ENCODE results near the gene FCHSD2.

Gene FCHSD2

DNA sequence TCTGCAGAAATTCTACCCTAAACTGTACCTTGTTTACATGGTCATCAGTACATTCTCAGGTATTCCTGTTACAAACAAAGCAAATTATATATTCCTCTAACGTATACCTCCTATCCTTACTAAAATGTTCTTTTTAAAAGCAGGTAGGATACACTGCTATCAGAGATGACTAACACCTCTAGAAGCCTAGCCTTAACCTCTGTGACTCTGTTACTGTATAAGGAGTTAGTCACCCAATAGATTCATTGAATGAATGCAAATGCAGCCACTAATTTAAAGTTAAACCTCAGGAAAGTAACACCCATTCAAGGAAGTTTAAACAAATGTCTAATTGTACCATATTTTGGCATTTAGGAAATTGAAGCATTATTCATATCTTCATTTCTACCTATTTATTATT, 82.2 kb downstream of the FCHSD2 start:
- TF ChIP-seq REST (IDR thresholded peaks at IDR 0.05; ENCODE audit: insufficient read depth in 1 of 2, low read depth in 2 of 2, low read length in 2 of 2) (no peak), POLR2AphosphoS5 (IDR thresholded peaks at IDR 0.05; ENCODE audit: low read depth, low read length) (no peak), SIN3A (IDR thresholded peaks at IDR 0.05; ENCODE audit: borderline replicate concordance, insufficient read depth, low read length) (no peak), FOXP2 (optimal IDR thresholded peaks at IDR 0.05; ENCODE audit: borderline replicate concordance, extremely low read depth, extremely low read length, insufficient read depth) (no peak), TAF1 (IDR thresholded peaks at IDR 0.05; ENCODE audit: borderline replicate concordance, insufficient read depth, low read length) (no peak)

- no peak for TF ChIP-seq POLR2AphosphoS5 (IDR thresholded peaks at IDR 0.05; ENCODE audit: low read depth, low read length)
- no peak for TF ChIP-seq SIN3A (IDR thresholded peaks at IDR 0.05; ENCODE audit: borderline replicate concordance, insufficient read depth, low read length)
- no peak for TF ChIP-seq TAF1 (IDR thresholded peaks at IDR 0.05; ENCODE audit: borderline replicate concordance, insufficient read depth, low read length)
- no peak for TF ChIP-seq REST (IDR thresholded peaks at IDR 0.05; ENCODE audit: insufficient read depth in 1 of 2, low read depth in 2 of 2, low read length in 2 of 2)
- no peak for TF ChIP-seq FOXP2 (optimal IDR thresholded peaks at IDR 0.05; ENCODE audit: borderline replicate concordance, extremely low read depth, extremely low read length, insufficient read depth)
These were observed 83.0 kb downstream of the FCHSD2 start for GRCh38 chr11:73058989-73059674.

DNA sequence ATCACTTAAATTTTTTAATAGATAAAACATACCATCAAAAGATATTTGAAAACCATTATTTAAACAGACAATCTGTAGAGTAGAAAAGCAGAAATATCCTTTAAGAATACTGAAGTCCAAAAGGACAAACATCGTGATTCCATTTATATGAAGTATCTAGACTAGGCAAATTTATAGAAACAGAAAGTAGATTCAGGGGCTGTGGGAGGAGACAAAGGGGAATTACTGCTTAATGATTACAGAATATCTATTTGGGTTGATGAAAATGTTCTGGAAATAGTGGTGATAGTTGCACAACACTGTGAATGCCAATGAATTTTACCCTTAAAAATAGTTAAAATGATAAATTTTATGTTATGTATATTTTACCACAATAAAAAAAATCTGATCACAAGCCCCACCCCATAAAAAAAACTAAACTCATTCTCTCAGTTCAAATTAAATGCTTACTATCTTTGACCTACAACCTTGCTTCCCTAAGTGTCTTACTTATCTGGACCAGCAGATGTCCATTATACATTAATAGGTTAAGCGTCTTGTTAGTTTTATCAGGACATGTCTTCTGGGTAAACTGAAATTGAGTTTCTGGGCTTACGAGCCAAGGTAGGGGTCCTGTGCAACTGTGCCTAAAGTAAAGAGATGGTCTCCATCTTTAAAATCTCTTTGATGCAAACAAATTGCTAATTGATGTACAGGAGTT, 86.3 kb downstream of the FCHSD2 start:
- TF ChIP-seq FOXP2 (optimal IDR thresholded peaks at IDR 0.05; ENCODE audit: borderline replicate concordance, extremely low read depth, extremely low read length, insufficient read depth) (no peak), SIN3A (IDR thresholded peaks at IDR 0.05; ENCODE audit: borderline replicate concordance, insufficient read depth, low read length) (no peak), TAF1 (IDR thresholded peaks at IDR 0.05; ENCODE audit: borderline replicate concordance, insufficient read depth, low read length) (no peak)

GRCh38 chr11:73055002-73055401, 87.1 kb downstream of the FCHSD2 start:
- no peak for TF ChIP-seq SIN3A (IDR thresholded peaks at IDR 0.05; ENCODE audit: borderline replicate concordance, insufficient read depth, low read length)
- TF ChIP-seq REST (IDR thresholded peaks at IDR 0.05; ENCODE audit: insufficient read depth in 1 of 2, low read depth in 2 of 2, low read length in 2 of 2) = no peak
- TF ChIP-seq FOXP2 (optimal IDR thresholded peaks at IDR 0.05; ENCODE audit: borderline replicate concordance, extremely low read depth, extremely low read length, insufficient read depth) = no peak
- no peak for TF ChIP-seq POLR2AphosphoS5 (IDR thresholded peaks at IDR 0.05; ENCODE audit: low read depth, low read length)
- TF ChIP-seq TAF1 (IDR thresholded peaks at IDR 0.05; ENCODE audit: borderline replicate concordance, insufficient read depth, low read length) = no peak

DNA sequence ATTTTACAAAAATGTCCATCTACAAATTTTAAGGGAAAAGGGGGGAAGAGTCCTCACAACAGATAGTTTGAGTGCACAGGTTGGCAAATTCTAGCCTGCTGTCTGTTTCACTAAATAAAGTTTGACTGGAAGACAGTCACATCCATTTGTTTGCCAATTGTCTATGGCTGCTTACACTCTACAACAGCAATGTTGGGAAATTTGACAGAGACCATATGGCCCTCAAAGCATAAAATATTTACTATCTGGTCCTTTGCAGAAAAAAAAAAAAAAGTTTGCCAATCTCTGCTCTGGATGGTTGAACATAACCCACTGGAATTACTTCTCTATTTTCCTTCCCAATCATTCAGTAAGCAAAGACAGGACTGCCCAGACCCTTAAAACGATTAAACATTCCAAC, 88.2 kb downstream of the FCHSD2 start:
- TF ChIP-seq REST (IDR thresholded peaks at IDR 0.05; ENCODE audit: insufficient read depth in 1 of 2, low read depth in 2 of 2, low read length in 2 of 2) = no peak
- TF ChIP-seq SIN3A (IDR thresholded peaks at IDR 0.05; ENCODE audit: borderline replicate concordance, insufficient read depth, low read length) = no peak
- no peak for TF ChIP-seq TAF1 (IDR thresholded peaks at IDR 0.05; ENCODE audit: borderline replicate concordance, insufficient read depth, low read length)
- TF ChIP-seq POLR2AphosphoS5 (IDR thresholded peaks at IDR 0.05; ENCODE audit: low read depth, low read length) = no peak
- no peak for TF ChIP-seq FOXP2 (optimal IDR thresholded peaks at IDR 0.05; ENCODE audit: borderline replicate concordance, extremely low read depth, extremely low read length, insufficient read depth)

Data from PFSK-1 (cell line).